ENCODE data around the gene LARGE2.

- TF ChIP-seq CTCF (IDR thresholded peaks at IDR 0.05; ENCODE audit: poor library complexity) (no peak), EZH2 (IDR thresholded peaks at IDR 0.05; ENCODE audit: borderline replicate concordance) (no peak)
These were observed 21.4 kb upstream of the LARGE2 start for GRCh38 chr11:45900916-45901617.

Data from hepatocyte (in vitro differentiated cells).